HG02852 (cell line): Measurements from ENCODE around the gene MIEF1.

ENCODE experiments used
- ATAC-seq: cut with Tn5 transposase; IDR thresholded peaks from one replicate; pipeline ENCODE4 v1.9.1; 2021; ENCODE audit warnings: mild to moderate bottlenecking, moderate library complexity; ENCODE audit not compliant: unreplicated experiment

Gene MIEF1

DNA sequence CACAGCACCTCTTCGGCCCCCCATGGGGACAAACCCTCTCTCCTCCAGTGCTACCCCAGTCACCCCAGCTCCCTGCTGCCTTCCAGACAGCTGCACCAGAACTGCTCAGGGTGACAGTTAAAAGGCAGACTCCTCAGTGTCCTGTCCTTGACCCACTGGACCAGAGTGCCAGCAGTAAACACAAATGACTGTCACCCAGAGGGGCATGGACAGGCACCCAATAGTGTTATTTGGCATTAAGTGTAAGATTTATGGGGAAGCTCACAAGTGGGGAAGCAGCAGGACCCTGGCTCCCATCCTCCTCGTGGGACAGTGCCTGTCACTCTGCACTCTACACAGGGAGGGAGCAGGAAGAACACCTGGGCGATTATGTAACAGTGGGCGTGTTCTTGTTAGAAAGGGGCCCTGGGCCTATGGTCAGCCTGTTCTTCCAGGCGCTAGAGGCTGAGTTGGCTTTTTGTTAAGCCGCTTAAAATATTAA lies 25.4 kb downstream of the MIEF1 start:
- ATAC-seq, result no peak

DNA sequence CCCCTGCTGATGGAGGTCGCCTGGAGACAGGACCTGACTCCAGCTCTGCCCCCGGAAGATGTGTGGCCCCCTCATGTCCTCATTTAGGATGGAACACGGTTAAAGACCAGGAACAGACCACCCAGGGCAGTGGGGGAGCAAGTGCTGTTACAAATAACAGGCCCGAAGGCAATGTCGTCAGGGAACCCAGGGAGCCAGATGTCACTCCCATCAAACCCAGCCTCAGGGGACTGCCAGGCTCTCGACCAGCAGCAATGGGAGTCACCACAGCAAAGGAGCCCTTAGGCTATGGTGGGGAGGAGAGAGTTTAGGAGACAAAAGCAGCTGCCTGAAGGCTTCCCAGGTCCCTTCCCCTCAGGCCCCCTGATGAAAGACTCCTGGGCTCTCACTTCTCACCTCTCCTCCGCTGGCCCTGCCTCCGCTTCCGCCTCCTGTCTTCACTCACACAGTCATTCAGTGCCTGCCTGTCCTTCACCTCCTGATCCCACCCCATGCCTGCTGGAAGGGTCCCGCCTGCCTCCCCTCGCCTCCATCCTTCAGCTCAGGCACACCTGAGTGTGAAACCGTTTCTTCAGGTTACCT lies 26.1 kb downstream of the MIEF1 start:
- no peak for ATAC-seq

DNA sequence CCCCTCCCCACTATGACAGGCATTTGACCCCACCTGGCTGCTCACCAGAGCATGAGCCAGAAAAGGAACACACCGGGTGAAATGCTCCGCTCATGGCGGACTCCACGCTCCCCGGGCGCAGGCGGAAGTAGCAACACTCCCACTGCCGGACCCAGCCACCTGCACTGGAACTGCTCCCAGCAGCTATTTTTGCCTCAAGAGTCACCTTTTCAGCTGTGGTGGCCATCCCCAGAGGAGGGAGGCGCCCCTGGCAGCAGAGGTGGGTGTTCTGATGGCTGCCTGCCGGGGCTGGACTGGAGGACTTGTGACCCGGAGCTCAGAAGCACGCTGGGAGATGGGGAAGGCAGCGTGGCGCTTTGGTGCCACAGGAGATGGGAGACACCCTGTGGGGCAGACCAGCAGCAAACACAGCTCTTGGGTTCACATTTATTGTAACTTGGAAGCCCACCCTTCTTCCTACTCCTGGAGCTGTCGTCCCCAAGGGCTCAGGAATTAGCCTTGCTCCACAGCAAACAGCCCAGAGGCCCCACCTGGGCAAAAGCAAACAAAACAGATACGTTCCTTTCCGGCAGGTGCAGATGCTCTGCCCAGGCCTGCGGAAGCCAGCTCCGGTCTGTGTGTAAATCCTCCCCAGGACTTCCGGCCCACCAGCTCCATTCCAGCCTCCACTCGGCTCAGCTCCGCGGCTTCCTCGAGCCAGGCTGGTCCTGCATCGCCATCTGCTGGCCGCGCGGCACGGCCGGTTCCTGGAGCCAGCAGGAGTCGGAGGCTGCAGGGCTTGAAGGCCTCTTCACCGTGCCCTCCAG lies 26.8 kb downstream of the MIEF1 start:
- no peak for ATAC-seq

DNA sequence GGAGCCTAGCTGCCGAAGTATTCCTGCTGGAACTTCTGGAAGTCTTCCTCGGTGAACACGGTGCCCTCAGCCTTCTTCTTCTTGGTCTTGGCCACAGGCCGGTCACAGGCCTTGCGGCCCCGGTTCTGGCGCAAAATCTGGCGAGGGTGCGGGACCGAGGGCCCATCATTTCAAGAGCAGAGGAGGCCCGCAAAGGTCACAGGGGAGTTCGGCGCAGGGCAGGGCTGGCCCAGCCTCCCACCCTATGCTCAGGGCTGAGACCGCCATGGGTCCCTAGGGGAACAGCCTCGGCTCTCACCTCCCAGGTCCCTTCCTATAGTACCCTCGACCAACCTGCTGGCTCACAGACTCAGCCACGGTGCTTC lies 27.4 kb downstream of the MIEF1 start:
- ATAC-seq, result no peak

DNA sequence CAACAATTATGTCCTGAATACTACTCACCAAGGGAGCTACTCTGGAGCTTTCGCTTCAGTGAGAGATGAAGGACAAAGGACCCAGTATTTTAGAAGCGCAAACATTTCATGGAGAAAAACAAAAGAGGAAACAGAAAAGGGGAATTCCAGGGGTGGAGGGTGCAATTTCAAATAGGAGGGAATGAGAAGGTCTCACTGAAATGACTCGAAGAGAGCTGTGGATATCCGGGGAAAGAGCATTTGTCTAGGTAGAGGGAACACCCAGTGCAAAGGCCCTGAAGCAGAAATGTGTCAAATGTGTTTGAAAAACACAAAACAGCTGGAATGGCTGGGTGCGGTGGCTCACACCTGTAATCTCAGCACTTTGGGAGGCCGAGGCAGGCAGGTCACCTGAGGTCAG lies 28.0 kb downstream of the MIEF1 start:
- no peak for ATAC-seq

DNA sequence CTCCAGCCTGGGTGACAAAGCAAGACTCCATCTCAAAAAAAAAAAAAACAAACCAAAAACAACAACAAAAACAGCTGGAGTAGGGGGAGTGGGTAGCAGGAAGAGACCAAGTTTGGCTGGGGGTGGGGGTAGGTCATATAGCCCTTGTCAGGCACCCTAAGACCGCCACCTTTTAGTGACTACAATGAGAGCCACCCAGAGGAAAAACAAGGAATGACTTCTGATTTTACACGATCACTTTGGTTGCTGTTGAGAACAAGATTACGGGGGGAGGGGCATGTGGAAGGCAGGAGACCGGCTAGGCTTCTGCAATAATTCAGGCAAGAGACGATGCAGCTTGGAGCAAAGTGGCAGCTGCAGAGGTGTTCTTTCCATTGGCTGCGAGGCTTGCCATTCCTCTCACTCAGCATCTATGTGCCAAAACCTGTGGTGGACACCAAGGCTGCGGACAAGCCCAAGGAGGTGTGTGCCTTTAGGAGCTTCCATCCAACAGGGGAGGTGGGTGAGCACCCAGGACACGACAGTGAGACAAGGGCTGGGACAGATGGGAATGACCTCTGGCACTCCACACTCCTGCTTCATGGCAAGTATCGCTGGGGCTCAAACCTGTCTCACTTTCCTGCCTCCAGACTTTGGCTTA lies 28.7 kb downstream of the MIEF1 start:
- ATAC-seq, result no peak

DNA sequence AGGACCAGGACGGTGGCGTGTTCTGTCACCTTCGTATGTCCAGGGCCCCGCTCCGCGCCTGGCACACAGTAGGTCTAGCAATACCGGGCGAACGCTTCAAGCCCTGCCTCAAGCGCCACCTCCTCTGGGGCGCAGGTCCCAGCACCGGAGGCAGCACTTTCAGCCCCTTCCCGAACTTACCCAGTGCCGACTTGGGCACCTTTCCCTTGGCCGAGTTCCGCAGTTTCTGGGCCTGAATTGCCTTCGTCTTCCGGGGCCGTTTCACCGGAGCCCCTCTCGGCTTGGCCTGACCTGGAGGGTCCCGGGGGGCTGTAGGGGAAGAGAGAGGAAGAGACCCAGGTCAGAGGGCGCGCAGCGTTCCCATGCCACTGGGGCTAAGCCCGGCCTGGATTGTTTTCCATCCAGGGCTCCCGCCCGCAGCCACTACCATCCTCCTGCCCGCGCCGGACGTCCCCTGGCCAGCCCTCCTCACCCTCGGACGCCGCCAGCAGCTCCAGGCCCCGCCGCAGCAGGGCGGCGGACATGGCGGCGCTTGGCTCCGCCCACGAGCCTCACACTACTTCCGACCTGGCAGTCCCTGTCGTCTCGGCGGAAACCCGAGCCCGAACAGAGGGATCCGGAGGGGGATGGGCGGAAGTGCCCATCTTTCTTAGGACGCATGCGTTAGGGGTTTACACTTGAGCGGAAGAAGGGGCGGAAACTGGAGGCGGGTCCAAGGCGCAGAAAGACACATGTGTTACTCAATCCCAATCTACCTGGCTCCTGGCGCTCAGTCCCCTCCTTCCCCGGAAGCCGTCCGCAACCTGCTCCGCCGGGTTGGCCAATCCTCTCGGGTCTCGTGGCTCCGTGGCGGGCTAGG lies 30.4 kb downstream of the MIEF1 start, which contains the start of gene RPS19BP1:
TSS of gene RPS19BP1 (minus strand) at position 534 of the 859 bp plus-strand sequence. CDS start at position 524, 10 bp downstream.
- peak; percentile 70 for ATAC-seq

DNA sequence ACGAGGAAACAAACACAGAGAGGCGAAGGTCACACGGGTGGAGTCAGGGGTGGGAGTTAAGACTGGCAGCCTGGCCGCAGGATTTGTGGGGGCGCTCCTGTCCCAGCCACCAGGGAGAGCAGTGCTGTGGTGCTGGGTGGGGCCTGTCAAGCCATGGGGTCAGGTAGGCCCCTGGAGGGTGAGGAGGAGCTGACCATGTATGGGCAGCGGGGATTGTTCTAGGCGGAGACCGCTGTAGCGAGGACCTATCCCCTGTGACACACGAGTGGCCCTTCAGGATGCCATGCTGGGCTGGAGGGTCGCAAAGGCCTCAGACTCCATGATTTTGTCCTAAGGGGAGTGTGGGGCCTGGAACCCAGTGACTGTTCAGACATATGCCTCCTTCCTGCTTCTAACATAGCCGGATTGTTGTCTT lies 32.0 kb downstream of the MIEF1 start:
- ATAC-seq, result no peak

DNA sequence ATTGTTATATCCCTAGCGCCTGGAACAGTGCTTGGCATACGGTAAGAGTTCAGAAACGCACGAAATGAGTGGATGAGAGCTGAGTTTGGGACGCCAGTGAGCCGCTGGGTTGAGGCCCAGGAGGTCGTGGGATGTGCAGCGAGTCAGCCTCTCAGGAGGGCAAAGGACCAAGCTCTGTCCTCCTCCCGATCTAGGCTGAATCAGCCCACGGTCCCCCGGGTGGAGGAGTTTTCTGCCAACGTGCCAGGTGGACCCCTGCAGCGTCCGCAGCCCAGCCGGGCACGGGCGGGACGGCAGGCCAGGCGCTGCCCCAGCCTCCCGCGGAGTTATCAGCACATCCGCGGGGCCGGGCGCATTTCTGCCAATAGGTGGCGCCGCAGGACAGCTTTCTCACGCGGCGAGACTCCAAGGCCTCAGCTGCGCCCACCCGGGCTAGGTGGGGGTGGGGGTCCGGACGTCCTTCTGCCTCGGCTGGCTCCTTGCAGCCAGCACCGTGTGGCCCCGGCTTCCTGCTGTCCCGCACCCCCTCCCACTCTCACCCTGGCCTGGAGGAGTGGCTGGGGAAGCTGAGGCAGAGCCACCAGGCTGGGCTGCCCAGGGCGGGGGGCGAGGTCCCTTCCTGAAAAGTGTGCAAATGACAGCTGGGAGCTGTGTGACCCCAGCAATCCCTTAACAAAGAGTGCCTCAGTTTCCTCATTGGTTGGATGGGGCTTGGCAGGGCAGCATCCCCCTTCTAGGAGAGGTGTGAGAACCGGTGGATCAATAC lies 32.7 kb downstream of the MIEF1 start:
- no peak for ATAC-seq

DNA sequence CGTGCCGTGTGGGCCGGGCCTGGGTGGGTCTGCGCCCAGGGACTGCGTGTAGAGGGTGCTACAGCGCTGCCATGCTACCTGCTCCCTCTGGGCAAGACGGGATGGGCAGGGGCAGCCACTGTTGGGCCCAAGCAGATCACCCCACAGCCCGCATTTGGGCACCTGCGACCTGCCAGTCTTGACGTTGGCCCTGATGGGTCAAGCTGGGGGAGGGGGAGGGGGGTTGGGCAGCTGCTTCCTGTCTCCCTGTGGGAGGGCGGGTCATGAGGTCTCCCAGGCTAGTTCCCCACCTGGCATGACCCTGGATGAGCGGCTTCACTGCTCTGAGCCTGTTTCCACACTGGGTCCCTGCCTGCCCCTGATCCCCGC lies 33.3 kb downstream of the MIEF1 start:
- no peak for ATAC-seq

DNA sequence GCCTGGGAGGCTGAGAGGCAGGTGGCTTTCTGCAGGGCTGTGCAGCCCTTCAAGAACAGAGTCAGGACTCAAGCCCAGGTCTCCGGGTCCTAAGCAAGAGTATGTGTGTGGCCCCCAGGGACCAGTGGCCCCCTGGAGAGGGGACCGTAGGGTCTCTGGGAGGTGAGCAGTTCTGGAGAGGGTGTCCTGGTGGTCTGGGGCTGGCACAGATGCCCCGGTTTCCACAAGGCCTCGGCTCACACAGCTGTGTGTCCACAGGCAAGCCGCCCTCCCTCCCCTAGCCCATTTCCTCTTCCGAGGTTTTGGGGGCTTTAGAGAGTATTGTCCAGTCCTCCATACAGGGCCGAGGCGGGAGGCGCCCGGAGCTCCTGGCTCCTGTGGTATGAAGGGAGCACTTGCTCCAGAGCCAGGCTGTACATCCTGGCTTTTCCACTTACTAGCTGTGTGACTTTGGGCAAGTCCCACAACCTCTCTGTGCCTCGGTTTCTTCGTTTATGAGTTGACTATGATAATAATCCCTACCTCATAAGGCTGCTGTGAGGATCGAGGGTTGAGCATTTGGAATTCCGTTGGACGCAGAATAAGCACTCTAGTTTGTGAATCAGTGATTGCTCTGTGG lies 33.9 kb downstream of the MIEF1 start:
- ATAC-seq, result no peak

DNA sequence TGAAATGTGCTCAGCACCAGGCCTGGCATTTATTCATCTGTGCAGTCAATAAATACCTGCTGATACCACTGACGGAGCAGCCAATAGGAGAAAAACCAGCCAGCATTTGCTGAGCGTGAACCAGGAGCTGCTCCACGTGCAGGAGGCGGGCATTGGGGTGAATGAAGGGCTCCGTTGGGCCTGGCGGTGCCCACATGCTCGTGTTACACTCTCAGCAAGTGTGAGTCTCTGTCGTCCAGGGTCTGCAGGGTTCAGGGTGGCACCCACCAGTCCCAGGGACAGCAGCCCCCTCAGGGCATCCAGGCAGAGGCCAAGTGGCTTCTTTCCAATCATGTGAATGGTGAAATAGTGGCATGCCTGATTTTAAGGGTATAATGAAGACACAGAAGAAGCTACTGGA lies 34.6 kb downstream of the MIEF1 start:
- no peak for ATAC-seq

DNA sequence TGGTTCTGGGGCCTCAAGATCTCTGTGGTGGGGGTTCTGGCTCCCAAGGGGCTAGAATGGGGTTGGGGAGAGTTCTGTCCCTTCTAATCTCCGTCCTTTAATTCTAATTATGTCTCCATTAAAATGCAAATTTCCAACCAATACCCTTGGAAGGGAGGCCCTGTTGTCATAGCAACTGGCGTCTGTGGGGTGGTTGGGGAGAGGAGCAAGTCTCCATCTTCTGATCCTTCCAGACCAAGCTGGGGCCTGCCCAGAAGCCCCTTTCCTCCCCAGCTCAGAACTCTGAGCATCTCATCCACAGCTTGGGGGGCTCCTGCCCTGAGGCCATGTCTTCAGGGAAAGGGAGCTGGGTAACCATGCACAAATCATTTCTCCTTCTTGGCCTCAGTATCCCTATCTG lies 35.9 kb downstream of the MIEF1 start:
- ATAC-seq, result no peak

DNA sequence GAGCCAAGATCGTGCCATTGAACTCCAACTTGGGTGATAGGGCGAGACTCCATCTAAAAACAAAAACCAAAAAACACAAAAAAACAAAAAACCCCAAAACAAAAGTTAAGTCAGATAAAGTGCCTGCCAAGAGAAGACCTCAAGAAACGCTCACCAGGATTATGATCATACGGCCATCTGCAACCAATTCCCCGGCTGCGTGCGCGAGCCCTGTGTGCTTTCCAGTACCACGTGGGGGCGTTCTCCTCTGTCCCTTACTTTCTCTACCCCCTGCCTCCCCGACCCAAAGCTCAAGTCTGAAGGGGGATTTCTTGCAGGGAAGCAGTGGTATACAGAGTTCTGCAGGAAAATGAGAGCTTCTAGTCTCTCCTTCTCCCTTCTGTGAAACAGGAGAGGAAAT lies 41.0 kb downstream of the MIEF1 start:
- ATAC-seq, result no peak

DNA sequence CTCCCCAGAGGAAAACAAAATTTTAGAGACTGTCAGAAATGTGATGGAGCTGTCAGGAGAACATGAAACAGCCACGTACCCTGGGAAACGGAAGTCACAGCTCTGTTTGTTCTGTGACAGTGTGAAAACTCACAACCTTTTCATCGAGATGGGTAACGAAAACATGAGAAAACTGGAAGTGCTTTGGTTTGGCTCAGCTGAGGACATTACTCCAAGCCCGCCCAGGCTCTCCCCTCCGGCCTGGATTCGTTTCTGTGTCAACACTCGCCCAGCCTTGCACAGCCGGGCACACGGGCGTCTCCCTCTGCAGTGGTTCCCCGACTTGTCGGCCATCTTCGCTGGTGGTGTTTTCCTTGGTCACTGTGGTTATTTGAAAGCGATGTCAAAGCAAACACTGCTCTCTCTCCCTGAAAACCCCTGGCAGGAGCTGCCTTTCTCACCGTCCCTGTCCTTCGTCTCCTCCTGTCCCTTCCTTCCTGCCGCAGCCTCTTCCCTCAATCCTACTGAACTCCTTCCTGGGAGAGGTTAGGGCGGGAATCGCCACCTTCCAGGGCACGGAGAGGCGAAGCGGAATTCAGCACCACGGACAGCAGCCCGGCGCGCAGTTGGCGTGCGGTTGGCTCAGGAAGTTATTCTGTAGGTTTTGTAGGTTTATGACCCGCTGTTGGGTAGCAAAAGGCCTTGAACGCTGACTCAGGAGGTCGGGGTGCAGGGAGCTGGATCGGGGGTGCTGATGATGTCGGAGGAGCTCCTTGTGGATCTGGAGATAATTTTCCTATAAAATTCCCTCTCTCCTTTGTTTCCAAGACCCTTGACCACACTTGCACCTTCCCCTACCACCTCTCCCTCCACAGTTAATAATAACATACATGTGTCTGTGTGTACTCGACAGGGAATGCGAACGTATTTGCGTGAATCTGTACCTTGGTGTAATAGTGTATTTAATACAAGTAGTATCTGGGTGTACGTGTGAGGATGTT lies 43.6 kb downstream of the MIEF1 start:
- no peak for ATAC-seq

DNA sequence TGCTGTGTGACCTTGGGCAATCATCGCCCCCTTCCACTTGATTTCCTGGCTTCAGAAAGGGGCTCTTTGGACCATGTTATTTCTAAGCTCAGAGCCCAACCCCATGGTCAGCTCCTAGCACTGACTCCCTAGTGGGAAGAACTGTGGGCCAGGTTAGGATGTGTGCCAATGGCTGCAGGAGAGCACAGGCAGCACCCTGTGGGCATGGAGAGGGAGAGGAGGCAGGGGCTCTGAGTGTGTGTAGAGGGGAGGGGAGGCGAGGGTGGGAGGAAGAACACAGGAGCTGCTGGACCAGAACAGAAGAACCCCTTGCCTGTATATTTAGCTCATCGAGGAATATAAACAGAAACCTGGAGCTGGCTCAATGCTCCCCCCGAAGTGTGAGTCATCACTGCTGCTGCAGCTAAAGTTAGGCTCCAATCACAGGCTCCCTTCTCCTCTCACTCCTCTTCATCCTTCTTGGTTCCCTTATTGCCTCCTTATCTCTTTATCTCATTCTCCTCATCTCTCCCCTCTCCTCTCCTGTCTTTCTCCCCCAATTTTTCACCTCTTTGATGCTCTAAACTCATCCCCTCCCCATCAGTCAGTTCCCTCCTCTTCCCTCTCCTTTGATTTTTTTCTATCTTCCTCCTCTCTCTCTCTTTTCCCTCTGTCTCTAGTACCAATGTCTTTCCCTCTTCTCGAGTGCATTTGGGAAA lies 44.9 kb downstream of the MIEF1 start:
- ATAC-seq, result no peak

DNA sequence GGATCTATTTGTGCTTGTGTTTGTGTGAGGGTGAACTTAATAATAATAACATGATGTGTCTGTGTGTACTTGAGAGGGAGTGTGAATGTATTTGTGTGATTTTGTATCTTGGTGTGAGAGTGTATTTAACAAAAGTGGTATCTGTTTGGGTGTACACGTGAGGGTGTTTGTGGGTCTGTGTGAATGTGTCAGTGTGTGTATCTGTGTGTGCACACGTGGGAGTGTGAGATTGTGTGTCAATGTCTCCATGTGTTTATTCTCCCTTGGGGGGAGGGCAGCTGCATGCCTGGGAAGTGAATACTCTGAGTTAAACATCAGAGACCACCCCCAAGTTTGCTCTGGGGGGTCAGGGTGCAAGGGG lies 45.5 kb downstream of the MIEF1 start:
- ATAC-seq, result no peak

DNA sequence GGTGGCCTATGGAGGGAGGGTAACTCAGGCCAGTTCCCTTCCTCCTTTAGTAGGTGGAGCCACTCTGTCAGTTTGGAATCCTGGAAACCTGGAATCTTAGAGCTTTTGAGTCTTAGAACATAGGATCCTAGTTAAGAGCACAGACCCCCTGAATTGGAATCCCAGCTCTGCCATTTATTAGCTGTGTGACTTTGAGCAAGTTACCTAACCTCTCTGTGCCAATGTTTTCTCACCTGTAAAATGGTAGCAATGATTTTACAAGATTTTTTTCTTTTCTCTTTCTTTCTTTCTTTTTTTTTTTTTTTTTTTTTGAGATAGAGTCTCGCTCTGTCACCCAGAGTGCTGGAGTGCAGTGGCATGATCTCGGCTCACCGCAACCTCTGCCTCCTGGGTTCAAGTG lies 51.3 kb downstream of the MIEF1 start:
- ATAC-seq, result no peak
